HEK293 (cell line): ENCODE data around the gene OR2AG2.

Experiments used
- CTCF ChIA-PET: fragments of 350-600 bp; formaldehyde crosslinking; extraction: SDS; loops from one replicate; lab custom pipeline; 2021; ENCODE audit warnings: antibody characterized with exemption; lab: Yijun Ruan, JAX
- POLR2A ChIA-PET: fragments of 300-600 bp; formaldehyde crosslinking; extraction: SDS; loops from one replicate; lab custom pipeline; 2020; ENCODE audit warnings: antibody characterized with exemption, inconsistent platforms; lab: Yijun Ruan, JAX
- H3K27ac ChIP-seq: fragments of 200-500 bp; sonication (Bioruptor generic); 2 replicates; pipeline ENCODE4 v1.5.1; 2014; ENCODE audit warnings: low read depth, low read length, control low read depth, inconsistent platforms; ENCODE audit errors: extremely low read depth
- H3K36me3 ChIP-seq, 2 experiments: fragments of 200-500 bp in 1 of 2; sonication (Bioruptor generic) in 1 of 2; 1 replicate in 1 of 2; 2 replicates in 1 of 2; pipeline ENCODE4 v1.5.1; 2014 to 2017; ENCODE audit warnings: inconsistent platforms in 2 of 2, low read length in 2 of 2; ENCODE audit not compliant: control insufficient read depth in 2 of 2, insufficient read depth in 1 of 2
- H3K4me1 ChIP-seq: fragments of 200-500 bp; sonication (Bioruptor generic); 2 replicates; pipeline ENCODE4 v1.5.1; 2014; ENCODE audit warnings: mild to moderate bottlenecking, low read length, inconsistent platforms; ENCODE audit not compliant: control insufficient read depth, insufficient read depth
- H3K4me3 ChIP-seq: 2 replicates; pipeline ENCODE4 v1.5.1; 2011; ENCODE audit warnings: low read depth, mild to moderate bottlenecking, control low read depth, low read length, moderate library complexity
- H3K9me3 ChIP-seq: fragments of 200-500 bp; sonication (Bioruptor generic); 2 replicates; pipeline ENCODE4 v1.5.1; 2014; ENCODE audit warnings: low read depth, low read length, inconsistent platforms; ENCODE audit not compliant: control insufficient read depth, insufficient read depth
- GFI1B ChIP-seq: fragments of 450-650 bp; formaldehyde crosslinking; IDR thresholded peaks from 2 replicates; pipeline ENCODE4 v1.5.1; 2016; ENCODE audit warnings: missing biosample characterization, missing genetic modification characterization
- REPIN1 ChIP-seq: fragments of 450-650 bp; formaldehyde crosslinking; IDR thresholded peaks from 2 replicates; pipeline ENCODE4 v1.5.1; 2017; ENCODE audit warnings: missing biosample characterization, missing genetic modification characterization, low read depth
- ZFP41 ChIP-seq: fragments of 450-650 bp; formaldehyde crosslinking; IDR thresholded peaks from 2 replicates; pipeline ENCODE4 v1.5.1; 2016; ENCODE audit warnings: missing biosample characterization, missing genetic modification characterization, borderline replicate concordance
- ZIC2 ChIP-seq: fragments of 450-650 bp; formaldehyde crosslinking; IDR thresholded peaks from 2 replicates; pipeline ENCODE4 v1.5.1; 2016; ENCODE audit warnings: missing biosample characterization, missing genetic modification characterization
- ZNF121 ChIP-seq: fragments of 450-650 bp; formaldehyde crosslinking; IDR thresholded peaks from 2 replicates; pipeline ENCODE4 v1.5.1; 2016; ENCODE audit warnings: missing biosample characterization, missing genetic modification characterization
- ZNF132 ChIP-seq: fragments of 450-650 bp; formaldehyde crosslinking; IDR thresholded peaks from 2 replicates; pipeline ENCODE4 v1.5.1; 2017; ENCODE audit warnings: missing biosample characterization, missing genetic modification characterization, borderline replicate concordance
- ZNF146 ChIP-seq: fragments of 450-650 bp; formaldehyde crosslinking; IDR thresholded peaks from 2 replicates; pipeline ENCODE4 v1.5.1; 2016; ENCODE audit warnings: missing biosample characterization, missing genetic modification characterization
- ZNF2 ChIP-seq: fragments of 450-650 bp; formaldehyde crosslinking; IDR thresholded peaks from 2 replicates; pipeline ENCODE4 v1.5.1; 2016; ENCODE audit warnings: missing biosample characterization, missing genetic modification characterization
- ZNF558 ChIP-seq: fragments of 450-650 bp; formaldehyde crosslinking; IDR thresholded peaks from 2 replicates; pipeline ENCODE4 v1.5.1; 2016; ENCODE audit warnings: missing biosample characterization, missing genetic modification characterization
- ZNF571 ChIP-seq: fragments of 450-650 bp; formaldehyde crosslinking; IDR thresholded peaks from 2 replicates; pipeline ENCODE4 v1.5.0; 2017; ENCODE audit warnings: missing biosample characterization, missing genetic modification characterization
- ZNF626 ChIP-seq: fragments of 450-650 bp; sonication (Bioruptor Pico); formaldehyde crosslinking; IDR thresholded peaks from 2 replicates; pipeline ENCODE4 v1.5.1; 2018; ENCODE audit warnings: missing biosample characterization, missing genetic modification characterization, inconsistent platforms
- ZNF654 ChIP-seq: fragments of 450-650 bp; formaldehyde crosslinking; IDR thresholded peaks from 2 replicates; pipeline ENCODE4 v1.5.1; 2016; ENCODE audit warnings: low read depth, missing biosample characterization, missing genetic modification characterization
- ZNF747 ChIP-seq: fragments of 450-650 bp; formaldehyde crosslinking; IDR thresholded peaks from 2 replicates; pipeline ENCODE4 v1.5.1; 2016; ENCODE audit warnings: missing biosample characterization, missing genetic modification characterization
- TF ChIP-seq, protein P1 (sequence below): fragments of 450-650 bp; formaldehyde crosslinking; IDR thresholded peaks from 2 replicates; pipeline ENCODE4 v1.5.1; 2016; ENCODE audit warnings: missing biosample characterization, missing genetic modification characterization
- TF ChIP-seq, protein P2 (sequence below): fragments of 450-650 bp; formaldehyde crosslinking; IDR thresholded peaks from 2 replicates; pipeline ENCODE4 v1.5.1; 2016; ENCODE audit warnings: missing biosample characterization, missing genetic modification characterization
- TF ChIP-seq, protein P3 (sequence below): fragments of 450-650 bp; formaldehyde crosslinking; IDR thresholded peaks from 2 replicates; pipeline ENCODE4 v1.5.1; 2016; ENCODE audit warnings: missing biosample characterization, missing genetic modification characterization
- TF ChIP-seq, protein P4 (sequence below): fragments of 450-650 bp; formaldehyde crosslinking; IDR thresholded peaks from 2 replicates; pipeline ENCODE4 v1.5.1; 2016; ENCODE audit warnings: missing biosample characterization, missing genetic modification characterization, borderline replicate concordance
- TF ChIP-seq, protein P5 (sequence below): fragments of 450-650 bp; formaldehyde crosslinking; IDR thresholded peaks from 2 replicates; pipeline ENCODE4 v1.5.1; 2016; ENCODE audit warnings: missing biosample characterization, missing genetic modification characterization
- TF ChIP-seq, protein P6 (sequence below): fragments of 450-650 bp; formaldehyde crosslinking; IDR thresholded peaks from 2 replicates; pipeline ENCODE4 v1.5.1; 2016; ENCODE audit warnings: missing biosample characterization, missing genetic modification characterization, low read depth

OR2AG2 gene

DNA sequence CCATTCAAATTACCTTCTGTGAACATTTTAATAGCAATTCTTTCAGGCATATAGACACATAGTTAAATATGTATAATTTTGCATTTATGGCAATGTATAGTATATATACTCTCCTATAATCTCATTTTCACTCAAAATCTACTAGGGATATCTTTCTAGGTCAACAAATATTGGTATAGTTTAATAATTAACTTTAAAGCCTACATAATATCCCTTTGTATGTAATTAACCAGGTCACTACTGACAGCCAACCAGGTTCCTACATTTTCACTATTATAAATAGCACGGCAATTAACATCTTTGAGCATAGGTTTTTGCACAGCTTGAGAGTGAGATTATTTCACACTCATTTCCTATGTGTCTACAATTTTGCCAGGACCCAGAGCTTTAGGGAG is 15.8 kb downstream of the OR2AG2 start (continued):
- TF ChIP-seq, protein P1, sequence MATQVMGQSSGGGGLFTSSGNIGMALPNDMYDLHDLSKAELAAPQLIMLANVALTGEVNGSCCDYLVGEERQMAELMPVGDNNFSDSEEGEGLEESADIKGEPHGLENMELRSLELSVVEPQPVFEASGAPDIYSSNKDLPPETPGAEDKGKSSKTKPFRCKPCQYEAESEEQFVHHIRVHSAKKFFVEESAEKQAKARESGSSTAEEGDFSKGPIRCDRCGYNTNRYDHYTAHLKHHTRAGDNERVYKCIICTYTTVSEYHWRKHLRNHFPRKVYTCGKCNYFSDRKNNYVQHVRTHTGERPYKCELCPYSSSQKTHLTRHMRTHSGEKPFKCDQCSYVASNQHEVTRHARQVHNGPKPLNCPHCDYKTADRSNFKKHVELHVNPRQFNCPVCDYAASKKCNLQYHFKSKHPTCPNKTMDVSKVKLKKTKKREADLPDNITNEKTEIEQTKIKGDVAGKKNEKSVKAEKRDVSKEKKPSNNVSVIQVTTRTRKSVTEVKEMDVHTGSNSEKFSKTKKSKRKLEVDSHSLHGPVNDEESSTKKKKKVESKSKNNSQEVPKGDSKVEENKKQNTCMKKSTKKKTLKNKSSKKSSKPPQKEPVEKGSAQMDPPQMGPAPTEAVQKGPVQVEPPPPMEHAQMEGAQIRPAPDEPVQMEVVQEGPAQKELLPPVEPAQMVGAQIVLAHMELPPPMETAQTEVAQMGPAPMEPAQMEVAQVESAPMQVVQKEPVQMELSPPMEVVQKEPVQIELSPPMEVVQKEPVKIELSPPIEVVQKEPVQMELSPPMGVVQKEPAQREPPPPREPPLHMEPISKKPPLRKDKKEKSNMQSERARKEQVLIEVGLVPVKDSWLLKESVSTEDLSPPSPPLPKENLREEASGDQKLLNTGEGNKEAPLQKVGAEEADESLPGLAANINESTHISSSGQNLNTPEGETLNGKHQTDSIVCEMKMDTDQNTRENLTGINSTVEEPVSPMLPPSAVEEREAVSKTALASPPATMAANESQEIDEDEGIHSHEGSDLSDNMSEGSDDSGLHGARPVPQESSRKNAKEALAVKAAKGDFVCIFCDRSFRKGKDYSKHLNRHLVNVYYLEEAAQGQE (tag by site-specific recombination): no peak
- TF ChIP-seq, protein P2, sequence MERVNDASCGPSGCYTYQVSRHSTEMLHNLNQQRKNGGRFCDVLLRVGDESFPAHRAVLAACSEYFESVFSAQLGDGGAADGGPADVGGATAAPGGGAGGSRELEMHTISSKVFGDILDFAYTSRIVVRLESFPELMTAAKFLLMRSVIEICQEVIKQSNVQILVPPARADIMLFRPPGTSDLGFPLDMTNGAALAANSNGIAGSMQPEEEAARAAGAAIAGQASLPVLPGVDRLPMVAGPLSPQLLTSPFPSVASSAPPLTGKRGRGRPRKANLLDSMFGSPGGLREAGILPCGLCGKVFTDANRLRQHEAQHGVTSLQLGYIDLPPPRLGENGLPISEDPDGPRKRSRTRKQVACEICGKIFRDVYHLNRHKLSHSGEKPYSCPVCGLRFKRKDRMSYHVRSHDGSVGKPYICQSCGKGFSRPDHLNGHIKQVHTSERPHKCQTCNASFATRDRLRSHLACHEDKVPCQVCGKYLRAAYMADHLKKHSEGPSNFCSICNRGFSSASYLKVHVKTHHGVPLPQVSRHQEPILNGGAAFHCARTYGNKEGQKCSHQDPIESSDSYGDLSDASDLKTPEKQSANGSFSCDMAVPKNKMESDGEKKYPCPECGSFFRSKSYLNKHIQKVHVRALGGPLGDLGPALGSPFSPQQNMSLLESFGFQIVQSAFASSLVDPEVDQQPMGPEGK (tag by site-specific recombination): no peak
- no peak for TF ChIP-seq ZNF571 (tag by site-specific recombination)
- TF ChIP-seq, protein P3, sequence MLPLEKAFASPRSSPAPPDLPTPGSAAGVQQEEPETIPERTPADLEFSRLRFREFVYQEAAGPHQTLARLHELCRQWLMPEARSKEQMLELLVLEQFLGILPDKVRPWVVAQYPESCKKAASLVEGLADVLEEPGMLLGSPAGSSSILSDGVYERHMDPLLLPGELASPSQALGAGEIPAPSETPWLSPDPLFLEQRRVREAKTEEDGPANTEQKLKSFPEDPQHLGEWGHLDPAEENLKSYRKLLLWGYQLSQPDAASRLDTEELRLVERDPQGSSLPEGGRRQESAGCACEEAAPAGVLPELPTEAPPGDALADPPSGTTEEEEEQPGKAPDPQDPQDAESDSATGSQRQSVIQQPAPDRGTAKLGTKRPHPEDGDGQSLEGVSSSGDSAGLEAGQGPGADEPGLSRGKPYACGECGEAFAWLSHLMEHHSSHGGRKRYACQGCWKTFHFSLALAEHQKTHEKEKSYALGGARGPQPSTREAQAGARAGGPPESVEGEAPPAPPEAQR (tag by site-specific recombination): no peak

DNA sequence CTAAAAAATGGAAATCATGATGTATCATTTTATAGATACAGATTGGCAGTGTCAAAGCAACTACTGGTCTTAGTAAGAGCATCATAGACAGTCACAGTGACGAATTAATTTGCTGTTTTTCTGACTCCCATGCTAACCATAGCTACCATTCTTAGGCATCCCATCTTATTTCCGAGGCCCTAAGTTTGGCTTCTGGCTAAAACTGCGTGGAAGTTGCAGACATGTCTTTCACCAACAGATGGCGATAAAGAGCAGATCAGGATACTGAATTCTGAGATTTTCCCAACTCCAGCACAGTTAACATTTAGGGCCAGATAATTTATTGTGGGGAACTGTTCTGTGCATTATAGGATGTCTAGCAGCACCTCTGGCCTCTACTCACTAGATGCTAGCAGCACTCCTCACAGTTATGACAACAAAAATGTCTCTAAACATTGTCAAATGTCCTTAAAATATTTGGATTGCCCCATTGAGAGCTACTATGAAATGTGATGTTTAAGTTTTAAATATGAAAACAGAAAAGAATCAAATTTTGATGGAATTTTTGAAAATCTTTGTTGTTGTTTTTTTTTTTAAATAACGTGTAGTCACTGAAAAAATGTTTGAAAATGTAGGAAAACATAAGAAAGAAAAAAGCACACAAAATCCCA is 16.3 kb downstream of the OR2AG2 start:
- TF ChIP-seq ZNF146 (tag by site-specific recombination) (no peak), ZNF558 (tag by site-specific recombination) (no peak), ZNF654 (tag by site-specific recombination) (peak; percentile 22; the same call in 1 of the 2 replicates), REPIN1 (tag by site-specific recombination) (no peak), ZIC2 (tag by site-specific recombination) (no peak), ZNF2 (tag by site-specific recombination) (no peak), ZNF747 (tag by site-specific recombination) (no peak), ZNF132 (no peak), ZNF626 (tag by site-specific recombination) (no peak), ZNF121 (no peak), GFI1B (tag by site-specific recombination) (no peak), ZFP41 (tag by site-specific recombination) (no peak)
- TF ChIP-seq, protein P4, sequence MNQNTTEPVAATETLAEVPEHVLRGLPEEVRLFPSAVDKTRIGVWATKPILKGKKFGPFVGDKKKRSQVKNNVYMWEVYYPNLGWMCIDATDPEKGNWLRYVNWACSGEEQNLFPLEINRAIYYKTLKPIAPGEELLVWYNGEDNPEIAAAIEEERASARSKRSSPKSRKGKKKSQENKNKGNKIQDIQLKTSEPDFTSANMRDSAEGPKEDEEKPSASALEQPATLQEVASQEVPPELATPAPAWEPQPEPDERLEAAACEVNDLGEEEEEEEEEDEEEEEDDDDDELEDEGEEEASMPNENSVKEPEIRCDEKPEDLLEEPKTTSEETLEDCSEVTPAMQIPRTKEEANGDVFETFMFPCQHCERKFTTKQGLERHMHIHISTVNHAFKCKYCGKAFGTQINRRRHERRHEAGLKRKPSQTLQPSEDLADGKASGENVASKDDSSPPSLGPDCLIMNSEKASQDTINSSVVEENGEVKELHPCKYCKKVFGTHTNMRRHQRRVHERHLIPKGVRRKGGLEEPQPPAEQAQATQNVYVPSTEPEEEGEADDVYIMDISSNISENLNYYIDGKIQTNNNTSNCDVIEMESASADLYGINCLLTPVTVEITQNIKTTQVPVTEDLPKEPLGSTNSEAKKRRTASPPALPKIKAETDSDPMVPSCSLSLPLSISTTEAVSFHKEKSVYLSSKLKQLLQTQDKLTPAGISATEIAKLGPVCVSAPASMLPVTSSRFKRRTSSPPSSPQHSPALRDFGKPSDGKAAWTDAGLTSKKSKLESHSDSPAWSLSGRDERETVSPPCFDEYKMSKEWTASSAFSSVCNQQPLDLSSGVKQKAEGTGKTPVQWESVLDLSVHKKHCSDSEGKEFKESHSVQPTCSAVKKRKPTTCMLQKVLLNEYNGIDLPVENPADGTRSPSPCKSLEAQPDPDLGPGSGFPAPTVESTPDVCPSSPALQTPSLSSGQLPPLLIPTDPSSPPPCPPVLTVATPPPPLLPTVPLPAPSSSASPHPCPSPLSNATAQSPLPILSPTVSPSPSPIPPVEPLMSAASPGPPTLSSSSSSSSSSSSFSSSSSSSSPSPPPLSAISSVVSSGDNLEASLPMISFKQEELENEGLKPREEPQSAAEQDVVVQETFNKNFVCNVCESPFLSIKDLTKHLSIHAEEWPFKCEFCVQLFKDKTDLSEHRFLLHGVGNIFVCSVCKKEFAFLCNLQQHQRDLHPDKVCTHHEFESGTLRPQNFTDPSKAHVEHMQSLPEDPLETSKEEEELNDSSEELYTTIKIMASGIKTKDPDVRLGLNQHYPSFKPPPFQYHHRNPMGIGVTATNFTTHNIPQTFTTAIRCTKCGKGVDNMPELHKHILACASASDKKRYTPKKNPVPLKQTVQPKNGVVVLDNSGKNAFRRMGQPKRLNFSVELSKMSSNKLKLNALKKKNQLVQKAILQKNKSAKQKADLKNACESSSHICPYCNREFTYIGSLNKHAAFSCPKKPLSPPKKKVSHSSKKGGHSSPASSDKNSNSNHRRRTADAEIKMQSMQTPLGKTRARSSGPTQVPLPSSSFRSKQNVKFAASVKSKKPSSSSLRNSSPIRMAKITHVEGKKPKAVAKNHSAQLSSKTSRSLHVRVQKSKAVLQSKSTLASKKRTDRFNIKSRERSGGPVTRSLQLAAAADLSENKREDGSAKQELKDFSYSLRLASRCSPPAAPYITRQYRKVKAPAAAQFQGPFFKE (tag by site-specific recombination): no peak
- TF ChIP-seq, protein P5, sequence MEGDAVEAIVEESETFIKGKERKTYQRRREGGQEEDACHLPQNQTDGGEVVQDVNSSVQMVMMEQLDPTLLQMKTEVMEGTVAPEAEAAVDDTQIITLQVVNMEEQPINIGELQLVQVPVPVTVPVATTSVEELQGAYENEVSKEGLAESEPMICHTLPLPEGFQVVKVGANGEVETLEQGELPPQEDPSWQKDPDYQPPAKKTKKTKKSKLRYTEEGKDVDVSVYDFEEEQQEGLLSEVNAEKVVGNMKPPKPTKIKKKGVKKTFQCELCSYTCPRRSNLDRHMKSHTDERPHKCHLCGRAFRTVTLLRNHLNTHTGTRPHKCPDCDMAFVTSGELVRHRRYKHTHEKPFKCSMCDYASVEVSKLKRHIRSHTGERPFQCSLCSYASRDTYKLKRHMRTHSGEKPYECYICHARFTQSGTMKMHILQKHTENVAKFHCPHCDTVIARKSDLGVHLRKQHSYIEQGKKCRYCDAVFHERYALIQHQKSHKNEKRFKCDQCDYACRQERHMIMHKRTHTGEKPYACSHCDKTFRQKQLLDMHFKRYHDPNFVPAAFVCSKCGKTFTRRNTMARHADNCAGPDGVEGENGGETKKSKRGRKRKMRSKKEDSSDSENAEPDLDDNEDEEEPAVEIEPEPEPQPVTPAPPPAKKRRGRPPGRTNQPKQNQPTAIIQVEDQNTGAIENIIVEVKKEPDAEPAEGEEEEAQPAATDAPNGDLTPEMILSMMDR (tag by site-specific recombination): peak; percentile 20; the same call in 1 of the 2 replicates
- TF ChIP-seq, protein P6, sequence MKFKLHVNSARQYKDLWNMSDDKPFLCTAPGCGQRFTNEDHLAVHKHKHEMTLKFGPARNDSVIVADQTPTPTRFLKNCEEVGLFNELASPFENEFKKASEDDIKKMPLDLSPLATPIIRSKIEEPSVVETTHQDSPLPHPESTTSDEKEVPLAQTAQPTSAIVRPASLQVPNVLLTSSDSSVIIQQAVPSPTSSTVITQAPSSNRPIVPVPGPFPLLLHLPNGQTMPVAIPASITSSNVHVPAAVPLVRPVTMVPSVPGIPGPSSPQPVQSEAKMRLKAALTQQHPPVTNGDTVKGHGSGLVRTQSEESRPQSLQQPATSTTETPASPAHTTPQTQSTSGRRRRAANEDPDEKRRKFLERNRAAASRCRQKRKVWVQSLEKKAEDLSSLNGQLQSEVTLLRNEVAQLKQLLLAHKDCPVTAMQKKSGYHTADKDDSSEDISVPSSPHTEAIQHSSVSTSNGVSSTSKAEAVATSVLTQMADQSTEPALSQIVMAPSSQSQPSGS (tag by site-specific recombination): no peak
- H3K27ac ChIP-seq: no peak overlapping the region
- CTCF ChIA-PET: interaction anchor here (0.5 to 6.3 kb wide), 48 partner anchors 9 to 1703 kb away, joined by 3 to 83 read pairs (median 3); partner anchors contain the start of genes NLRP14 and ZNF214

More for the DNA sequence above, 16.3 kb downstream of the OR2AG2 start:
- Histone ChIP-seq H3K4me3 (no peak overlapping the region), H3K36me3 (no peaks in the 10 kb centered on the region), H3K9me3 (no peaks in the 10 kb centered on the region), H3K4me1 (no peaks in the 10 kb centered on the region)
- POLR2A ChIA-PET: no interaction called here
